ENCODE measurements around the gene UGT1A6. TPM values are rescaled to one million over a fixed set of nuclear protein-coding genes. Genes with fewer than 3 reads are reported as not detected.
"Not testable (repeated sequence)": the region's sequence is repeated elsewhere in the genome, so short reads cannot be mapped to it uniquely, and the experiment has no call there.

Gene UGT1A6
- total and polyA plus RNA-seq, 2 of the 4 experiments (the other 2 are of a cell fraction), result not detected

DNA sequence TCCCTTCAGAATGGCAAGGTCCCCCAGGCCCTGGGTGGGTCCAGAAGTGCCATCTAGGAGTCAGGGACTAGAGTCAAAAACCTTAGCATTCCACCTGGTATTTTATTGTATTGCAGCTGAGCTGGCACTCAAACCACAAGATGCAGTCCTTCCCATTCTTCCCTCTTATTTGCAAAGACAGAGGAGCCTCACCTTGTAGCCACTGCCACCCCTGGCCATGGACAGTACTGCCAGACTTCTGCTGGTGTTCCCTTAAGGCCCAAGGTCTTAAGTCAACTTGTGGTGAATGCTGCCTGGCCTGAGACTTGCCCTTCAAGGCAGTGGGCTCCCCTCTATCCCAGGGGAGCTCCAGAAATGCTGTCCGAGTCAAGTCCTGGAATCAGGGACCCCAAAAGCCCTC is 49.6 kb upstream of the UGT1A6 start:
- H2AK5ac ChIP-seq (ENCODE audit: low read depth, low read length), result no peak overlapping the region
- no peaks in the 10 kb centered on the region for H4K20me1 ChIP-seq (ENCODE audit: insufficient read depth, low read length)
- peaks cover 2% of the 10 kb centered on the region; the same call in 1 of the 2 replicates for H3K9me3 ChIP-seq (ENCODE audit: control insufficient read depth, insufficient read depth, low read length)
- DNase-seq (no peak), ATAC-seq (ENCODE audit: low read depth) (no peak)
- dilution Hi-C loops (cut with HindIII; ENCODE audit: low sequenced_read_pairs, unreplicated experiment) (no loop called here), in situ Hi-C loops (cut with MboI; ENCODE audit: low sequenced_read_pairs) (no loop called here), intact Hi-C loops (cut with micrococcal nuclease) (no loop called here)
- H3K56ac ChIP-seq (ENCODE audit: extremely low read depth, insufficient read depth, low read length), result no peak overlapping the region
- H2BK5ac ChIP-seq (ENCODE audit: low read depth, low read length, poor library complexity, severe bottlenecking), result no peak overlapping the region
- WGBS, 2 experiments (ENCODE audit: extremely low coverage in 2 of 2, insufficient read length in 1 of 2), result no CpG with 5 or more reads among the region's 1 CpG
- BruUV-seq (replicated peaks), result no TSS peak
- H4K8ac ChIP-seq (ENCODE audit: low read depth in 2 of 2, low read length in 2 of 2), result no peak overlapping the region
- no peaks in the 10 kb centered on the region for H3K27me3 ChIP-seq (ENCODE audit: control insufficient read depth, insufficient read depth, low read length)
- H2BK120ac ChIP-seq (ENCODE audit: low read depth, low read length), result no peak overlapping the region
- no peak overlapping the region for H4K5ac ChIP-seq (ENCODE audit: low read depth, low read length)
- no peak overlapping the region for H2AK9ac ChIP-seq (replicated peaks; ENCODE audit: low read depth, low read length, poor library complexity)
- CTCF ChIA-PET, result no interaction called here
- H2BK20ac ChIP-seq (ENCODE audit: low read depth, low read length), result no peak overlapping the region
- no peak overlapping the region for H3K23ac ChIP-seq (ENCODE audit: low read depth, low read length)
- TF ChIP-seq, protein P1, sequence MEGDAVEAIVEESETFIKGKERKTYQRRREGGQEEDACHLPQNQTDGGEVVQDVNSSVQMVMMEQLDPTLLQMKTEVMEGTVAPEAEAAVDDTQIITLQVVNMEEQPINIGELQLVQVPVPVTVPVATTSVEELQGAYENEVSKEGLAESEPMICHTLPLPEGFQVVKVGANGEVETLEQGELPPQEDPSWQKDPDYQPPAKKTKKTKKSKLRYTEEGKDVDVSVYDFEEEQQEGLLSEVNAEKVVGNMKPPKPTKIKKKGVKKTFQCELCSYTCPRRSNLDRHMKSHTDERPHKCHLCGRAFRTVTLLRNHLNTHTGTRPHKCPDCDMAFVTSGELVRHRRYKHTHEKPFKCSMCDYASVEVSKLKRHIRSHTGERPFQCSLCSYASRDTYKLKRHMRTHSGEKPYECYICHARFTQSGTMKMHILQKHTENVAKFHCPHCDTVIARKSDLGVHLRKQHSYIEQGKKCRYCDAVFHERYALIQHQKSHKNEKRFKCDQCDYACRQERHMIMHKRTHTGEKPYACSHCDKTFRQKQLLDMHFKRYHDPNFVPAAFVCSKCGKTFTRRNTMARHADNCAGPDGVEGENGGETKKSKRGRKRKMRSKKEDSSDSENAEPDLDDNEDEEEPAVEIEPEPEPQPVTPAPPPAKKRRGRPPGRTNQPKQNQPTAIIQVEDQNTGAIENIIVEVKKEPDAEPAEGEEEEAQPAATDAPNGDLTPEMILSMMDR (conservative IDR thresholded peaks at IDR 0.05; ENCODE audit: low read depth, low read length), result 0 out of 2 replicates have a peak, but pooled peaks have one; percentile 10
- TF ChIP-seq RFX5 (IDR thresholded peaks at IDR 0.05; ENCODE audit: low read depth, low read length), result no peak
- TF ChIP-seq MXI1 (IDR thresholded peaks at IDR 0.05; ENCODE audit: borderline replicate concordance, low read depth, low read length), result no peak
- TF ChIP-seq MAFK (IDR thresholded peaks at IDR 0.05; ENCODE audit: low read depth, low read length), result no peak
- H2BK15ac ChIP-seq (ENCODE audit: low read depth, low read length), result no peak overlapping the region
- POLR2A ChIA-PET (ENCODE audit: unreplicated experiment), result no interaction called here
- H2AFZ ChIP-seq (replicated peaks; ENCODE audit: low read length, poor library complexity), result no peak overlapping the region
- H3K27ac ChIP-seq (ENCODE audit: insufficient read depth, low read length), result no peak overlapping the region
- H3K4me1 ChIP-seq (ENCODE audit: control insufficient read depth, insufficient read depth, low read length), result no peaks in the 10 kb centered on the region
- no peaks in the 10 kb centered on the region for H3K9me1 ChIP-seq (ENCODE audit: insufficient read depth, low read length)
- H4K91ac ChIP-seq (ENCODE audit: insufficient read depth, low read depth, low read length), result no peak overlapping the region
- no peaks in the 10 kb centered on the region for H3K36me3 ChIP-seq (ENCODE audit: control insufficient read depth, insufficient read depth, low read length)
- no peak overlapping the region for H3K14ac ChIP-seq (replicated peaks; ENCODE audit: low read depth, low read length)
- H3K4ac ChIP-seq (ENCODE audit: low read depth, low read length), result no peak overlapping the region
- H3K18ac ChIP-seq (ENCODE audit: low read depth, low read length), result no peak overlapping the region
- no peak overlapping the region for H3K9ac ChIP-seq (ENCODE audit: low read depth, low read length)
- H3K79me1 ChIP-seq (ENCODE audit: low read depth in 1 of 2, low read length in 2 of 2), result no peaks in the 10 kb centered on the region
- H3K4me2 ChIP-seq (ENCODE audit: low read depth, low read length), result no peak overlapping the region
- H3K4me3 ChIP-seq (ENCODE audit: insufficient read depth, low read depth, low read length), result no peak overlapping the region

DNA sequence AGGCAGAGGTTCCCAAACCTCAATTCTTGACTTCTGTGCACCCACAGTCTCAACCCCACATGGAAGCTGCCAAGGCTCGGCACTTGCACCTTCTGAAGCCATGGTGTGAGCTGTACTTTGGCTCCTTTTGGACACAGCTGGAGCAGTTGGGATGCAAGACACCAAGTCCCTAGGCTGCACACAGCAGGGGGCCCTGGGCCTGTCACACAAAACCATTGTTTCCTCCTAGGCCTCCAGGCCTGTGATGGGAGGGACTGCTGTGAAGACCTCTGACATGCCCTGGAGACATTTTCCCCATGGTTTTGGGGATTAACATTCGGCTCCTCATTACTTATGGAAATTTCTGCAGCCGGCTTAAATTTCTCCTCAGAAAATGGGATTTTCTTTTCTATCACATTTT is 46.7 kb upstream of the UGT1A6 start:
- dilution Hi-C loops (cut with HindIII; ENCODE audit: low sequenced_read_pairs, unreplicated experiment); H3K27me3 ChIP-seq (ENCODE audit: control insufficient read depth, insufficient read depth, low read length); H4K20me1 ChIP-seq (ENCODE audit: insufficient read depth, low read length); DNase-seq; H3K9ac ChIP-seq (ENCODE audit: low read depth, low read length); H4K91ac ChIP-seq (ENCODE audit: insufficient read depth, low read depth, low read length); H3K56ac ChIP-seq (ENCODE audit: extremely low read depth, insufficient read depth, low read length); H2BK5ac ChIP-seq (ENCODE audit: low read depth, low read length, poor library complexity, severe bottlenecking); ATAC-seq (ENCODE audit: low read depth); H3K4me2 ChIP-seq (ENCODE audit: low read depth, low read length); in situ Hi-C loops (cut with MboI; ENCODE audit: low sequenced_read_pairs); H3K79me1 ChIP-seq (ENCODE audit: low read depth in 1 of 2, low read length in 2 of 2); H2BK20ac ChIP-seq (ENCODE audit: low read depth, low read length); H3K4me1 ChIP-seq (ENCODE audit: control insufficient read depth, insufficient read depth, low read length); H3K9me1 ChIP-seq (ENCODE audit: insufficient read depth, low read length); intact Hi-C loops (cut with micrococcal nuclease); H3K14ac ChIP-seq (replicated peaks; ENCODE audit: low read depth, low read length); CTCF ChIA-PET; H3K23ac ChIP-seq (ENCODE audit: low read depth, low read length); BruUV-seq (replicated peaks); POLR2A ChIA-PET (ENCODE audit: unreplicated experiment); H3K9me3 ChIP-seq (ENCODE audit: control insufficient read depth, insufficient read depth, low read length); H3K4ac ChIP-seq (ENCODE audit: low read depth, low read length); H4K5ac ChIP-seq (ENCODE audit: low read depth, low read length); H4K8ac ChIP-seq (ENCODE audit: low read depth in 2 of 2, low read length in 2 of 2); H2BK120ac ChIP-seq (ENCODE audit: low read depth, low read length); H2BK15ac ChIP-seq (ENCODE audit: low read depth, low read length); H3K27ac ChIP-seq (ENCODE audit: insufficient read depth, low read length); H3K18ac ChIP-seq (ENCODE audit: low read depth, low read length); H2AK9ac ChIP-seq (replicated peaks; ENCODE audit: low read depth, low read length, poor library complexity); H3K36me3 ChIP-seq (ENCODE audit: control insufficient read depth, insufficient read depth, low read length); H3K4me3 ChIP-seq (ENCODE audit: insufficient read depth, low read depth, low read length); H2AFZ ChIP-seq (replicated peaks; ENCODE audit: low read length, poor library complexity); H2AK5ac ChIP-seq (ENCODE audit: low read depth, low read length): not testable (repeated sequence)
- no CpG with 5 or more reads among the region's 3 CpGs for WGBS, 2 experiments (ENCODE audit: extremely low coverage in 2 of 2, insufficient read length in 1 of 2)

Measured in IMR-90 (cell line).